ENCODE data around the gene DEFB113.

GRCh38 chr6:49946835-49947234 is 22.6 kb downstream of the DEFB113 start:
- TF ChIP-seq CTCF (IDR thresholded peaks at IDR 0.05) = no peak
- TF ChIP-seq EP300 (IDR thresholded peaks at IDR 0.05) = no peak
- no peak for TF ChIP-seq POLR2AphosphoS5 (IDR thresholded peaks at IDR 0.05)
